Calu3 (cell line): ENCODE results near the gene NR2E3. TPM values are rescaled to one million over a fixed set of nuclear protein-coding genes. Genes with fewer than 3 reads are reported as not detected.
A peak's percentile ranks its signal among the peaks of the same experiment; 100 is the strongest.

Source experiments
- BruUV-seq: library from RNA; stranded (reverse); fragments of 400-500 nt; replicated peaks from 2 replicates; lab custom pipeline; 2021; lab: Mats Ljungman, UMichigan
- CTCF ChIA-PET: fragments of 300-600 bp; sonication (Branson Sonifier 250); formaldehyde crosslinking; loops from one replicate; lab custom pipeline; 2022; ENCODE audit warnings: antibody characterized with exemption; lab: Charles Lee
- DNase-seq: peaks from one replicate; pipeline ENCODE4 v3.0.0; 2022
- H3K27ac Mint-ChIP-seq: one replicate; pipeline ENCODE4 v1.8.0; 2022; ENCODE audit warnings: mixed read lengths; ENCODE audit not compliant: unreplicated experiment
- H3K27me3 Mint-ChIP-seq: one replicate; pipeline ENCODE4 v1.8.0; 2022; ENCODE audit warnings: mixed read lengths; ENCODE audit not compliant: unreplicated experiment
- H3K36me3 Mint-ChIP-seq: one replicate; pipeline ENCODE4 v1.8.0; 2022; ENCODE audit warnings: mild to moderate bottlenecking, moderate library complexity, mixed read lengths; ENCODE audit not compliant: insufficient read depth, unreplicated experiment
- H3K4me1 Mint-ChIP-seq: one replicate; pipeline ENCODE4 v1.8.0; 2022; ENCODE audit warnings: mild to moderate bottlenecking, low read depth, mixed read lengths; ENCODE audit not compliant: unreplicated experiment
- H3K4me3 Mint-ChIP-seq: one replicate; pipeline ENCODE4 v1.8.0; 2022; ENCODE audit warnings: mild to moderate bottlenecking, low read depth, moderate library complexity, mixed read lengths; ENCODE audit not compliant: unreplicated experiment
- H3K9me3 Mint-ChIP-seq: one replicate; pipeline ENCODE4 v1.8.0; 2022; ENCODE audit warnings: low read depth, mixed read lengths; ENCODE audit not compliant: unreplicated experiment
- intact Hi-C: fragments of 100-400 bp; cut with micrococcal nuclease; formaldehyde crosslinking; loops from one replicate; pipeline ENCODE4 v1.10.0; 2022; ENCODE audit not compliant: unreplicated experiment
- total RNA-seq: library from RNA; stranded (reverse); gene quantifications from 2 replicates; pipeline ENCODE4 v1.2.3, GENCODE V29; 2022
- TF ChIP-seq, protein P1 (sequence below): fragments of 200-600 bp; IDR thresholded peaks from one replicate; pipeline ENCODE4 v1.8.0; 2022; ENCODE audit warnings: antibody characterized with exemption; ENCODE audit not compliant: unreplicated experiment

Gene NR2E3
- total RNA-seq, 1 experiment from 2014 or later = 0.83 TPM

GRCh38 chr15:71788646-71789579 is 21.4 kb upstream of the NR2E3 start:
- intact Hi-C loops = no loop called here
- peaks cover 24% of the 10 kb centered on the region for H3K36me3 Mint-ChIP-seq
- H3K27ac Mint-ChIP-seq = no peak overlapping the region
- peaks cover 2% of the 10 kb centered on the region for H3K9me3 Mint-ChIP-seq
- no peak overlapping the region for H3K4me3 Mint-ChIP-seq
- peaks cover 57% of the 10 kb centered on the region for H3K4me1 Mint-ChIP-seq
- H3K27me3 Mint-ChIP-seq = no peaks in the 10 kb centered on the region
- CTCF ChIA-PET = interaction anchor here (0.5 to 2.8 kb wide), 4 partner anchors 8 to 44 kb away, joined by 3 to 19 read pairs (median 11); no protein-coding TSS in a partner anchor
- no peak for DNase-seq
- TF ChIP-seq, protein P1, sequence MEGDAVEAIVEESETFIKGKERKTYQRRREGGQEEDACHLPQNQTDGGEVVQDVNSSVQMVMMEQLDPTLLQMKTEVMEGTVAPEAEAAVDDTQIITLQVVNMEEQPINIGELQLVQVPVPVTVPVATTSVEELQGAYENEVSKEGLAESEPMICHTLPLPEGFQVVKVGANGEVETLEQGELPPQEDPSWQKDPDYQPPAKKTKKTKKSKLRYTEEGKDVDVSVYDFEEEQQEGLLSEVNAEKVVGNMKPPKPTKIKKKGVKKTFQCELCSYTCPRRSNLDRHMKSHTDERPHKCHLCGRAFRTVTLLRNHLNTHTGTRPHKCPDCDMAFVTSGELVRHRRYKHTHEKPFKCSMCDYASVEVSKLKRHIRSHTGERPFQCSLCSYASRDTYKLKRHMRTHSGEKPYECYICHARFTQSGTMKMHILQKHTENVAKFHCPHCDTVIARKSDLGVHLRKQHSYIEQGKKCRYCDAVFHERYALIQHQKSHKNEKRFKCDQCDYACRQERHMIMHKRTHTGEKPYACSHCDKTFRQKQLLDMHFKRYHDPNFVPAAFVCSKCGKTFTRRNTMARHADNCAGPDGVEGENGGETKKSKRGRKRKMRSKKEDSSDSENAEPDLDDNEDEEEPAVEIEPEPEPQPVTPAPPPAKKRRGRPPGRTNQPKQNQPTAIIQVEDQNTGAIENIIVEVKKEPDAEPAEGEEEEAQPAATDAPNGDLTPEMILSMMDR = no peak
- no TSS peak for BruUV-seq

GRCh38 chr15:71789616-71790015 is 20.7 kb upstream of the NR2E3 start:
- no peak for DNase-seq
- no TSS peak for BruUV-seq
- intact Hi-C loops = loop anchor here (2.0 kb wide), 1 partner anchor 37 kb away; no protein-coding TSS in a partner anchor
- H3K4me3 Mint-ChIP-seq = peak overlapping the region; percentile 42
- H3K36me3 Mint-ChIP-seq = peaks cover 24% of the 10 kb centered on the region
- TF ChIP-seq, protein P1 = no peak
- peak overlapping the region; percentile 83 for H3K27ac Mint-ChIP-seq
- peaks cover 2% of the 10 kb centered on the region for H3K9me3 Mint-ChIP-seq
- CTCF ChIA-PET = interaction anchor here (0.5 to 2.8 kb wide), 8 partner anchors 9 to 809 kb away, joined by 3 to 45 read pairs (median 4); no protein-coding TSS in a partner anchor
- peaks cover 57% of the 10 kb centered on the region for H3K4me1 Mint-ChIP-seq
- no peaks in the 10 kb centered on the region for H3K27me3 Mint-ChIP-seq

GRCh38 chr15:71790081-71790480 is 20.3 kb upstream of the NR2E3 start:
- peaks cover 2% of the 10 kb centered on the region for H3K9me3 Mint-ChIP-seq
- H3K36me3 Mint-ChIP-seq = peaks cover 21% of the 10 kb centered on the region
- H3K4me3 Mint-ChIP-seq = peak overlapping the region; percentile 42
- intact Hi-C loops = loop anchor here (2.0 kb wide), 1 partner anchor 37 kb away; no protein-coding TSS in a partner anchor
- no TSS peak for BruUV-seq
- TF ChIP-seq, protein P1 = no peak
- H3K4me1 Mint-ChIP-seq = peaks cover 57% of the 10 kb centered on the region
- peak overlapping the region; percentile 83 for H3K27ac Mint-ChIP-seq
- no peaks in the 10 kb centered on the region for H3K27me3 Mint-ChIP-seq
- DNase-seq = peak; percentile 89
- CTCF ChIA-PET = interaction anchor here (0.6 to 2.8 kb wide), 9 partner anchors 9 to 810 kb away, joined by 3 to 45 read pairs (median 4); no protein-coding TSS in a partner anchor

DNA sequence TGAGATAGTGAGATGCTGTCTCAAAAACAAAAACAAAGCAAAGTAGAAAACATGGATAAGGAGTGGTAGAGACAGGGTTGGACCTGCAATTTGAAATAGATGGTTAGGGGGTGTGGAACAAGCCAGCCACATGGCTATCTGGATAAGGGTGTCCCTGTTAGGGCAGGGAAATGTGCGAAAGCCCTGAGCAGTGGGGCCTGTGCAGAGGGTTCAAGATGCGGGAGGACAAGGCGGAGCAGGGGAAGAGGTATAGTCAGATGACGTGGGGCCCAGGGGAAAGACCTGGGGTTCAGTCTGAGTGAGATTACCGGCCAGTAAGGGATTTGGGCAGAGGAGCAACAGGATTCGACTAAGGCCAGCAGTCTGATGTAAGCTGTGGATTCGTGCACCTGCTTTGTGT is 18.4 kb upstream of the NR2E3 start:
- TF ChIP-seq, protein P1 = no peak
- peaks cover 2% of the 10 kb centered on the region for H3K9me3 Mint-ChIP-seq
- no peaks in the 10 kb centered on the region for H3K27me3 Mint-ChIP-seq
- no peak overlapping the region for H3K4me3 Mint-ChIP-seq
- CTCF ChIA-PET = interaction anchor here (0.9 to 2.8 kb wide), 5 partner anchors 8 to 49 kb away, joined by 3 to 45 read pairs (median 6); no protein-coding TSS in a partner anchor
- BruUV-seq = no TSS peak
- H3K27ac Mint-ChIP-seq = peak overlapping the region; percentile 83
- H3K36me3 Mint-ChIP-seq = peaks cover 17% of the 10 kb centered on the region
- peaks cover 43% of the 10 kb centered on the region for H3K4me1 Mint-ChIP-seq
- no peak for DNase-seq
- intact Hi-C loops = loop anchor here (2.0 kb wide), 1 partner anchor 39 kb away; no protein-coding TSS in a partner anchor
